ENCODE results near the gene RGS7.

DNA sequence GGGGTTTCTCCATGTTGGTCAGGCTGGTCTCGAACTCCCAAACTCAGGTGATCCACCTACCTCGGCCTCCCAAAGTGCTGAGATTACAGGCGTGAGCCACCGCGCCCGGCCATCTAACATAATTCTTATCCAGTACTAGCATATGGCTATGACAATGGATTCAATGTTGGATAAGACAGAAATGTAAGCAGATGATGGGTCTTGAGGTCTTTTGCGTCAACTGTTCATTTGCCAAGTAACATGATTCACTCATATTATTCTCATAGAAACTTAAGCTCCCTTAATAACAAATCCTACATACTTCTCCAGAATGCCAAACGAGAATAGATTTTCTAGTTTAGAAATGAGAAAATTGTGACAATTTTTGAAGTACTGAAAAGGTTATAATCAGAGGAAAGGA, 170.3 kb downstream of the RGS7 start:
- TF ChIP-seq, protein P1, sequence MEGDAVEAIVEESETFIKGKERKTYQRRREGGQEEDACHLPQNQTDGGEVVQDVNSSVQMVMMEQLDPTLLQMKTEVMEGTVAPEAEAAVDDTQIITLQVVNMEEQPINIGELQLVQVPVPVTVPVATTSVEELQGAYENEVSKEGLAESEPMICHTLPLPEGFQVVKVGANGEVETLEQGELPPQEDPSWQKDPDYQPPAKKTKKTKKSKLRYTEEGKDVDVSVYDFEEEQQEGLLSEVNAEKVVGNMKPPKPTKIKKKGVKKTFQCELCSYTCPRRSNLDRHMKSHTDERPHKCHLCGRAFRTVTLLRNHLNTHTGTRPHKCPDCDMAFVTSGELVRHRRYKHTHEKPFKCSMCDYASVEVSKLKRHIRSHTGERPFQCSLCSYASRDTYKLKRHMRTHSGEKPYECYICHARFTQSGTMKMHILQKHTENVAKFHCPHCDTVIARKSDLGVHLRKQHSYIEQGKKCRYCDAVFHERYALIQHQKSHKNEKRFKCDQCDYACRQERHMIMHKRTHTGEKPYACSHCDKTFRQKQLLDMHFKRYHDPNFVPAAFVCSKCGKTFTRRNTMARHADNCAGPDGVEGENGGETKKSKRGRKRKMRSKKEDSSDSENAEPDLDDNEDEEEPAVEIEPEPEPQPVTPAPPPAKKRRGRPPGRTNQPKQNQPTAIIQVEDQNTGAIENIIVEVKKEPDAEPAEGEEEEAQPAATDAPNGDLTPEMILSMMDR (IDR thresholded peaks at IDR 0.05; ENCODE audit: poor library complexity) = no peak
- no peak for TF ChIP-seq EZH2 (IDR thresholded peaks at IDR 0.05; ENCODE audit: borderline replicate concordance)
- TF ChIP-seq EZH2phosphoT487 (IDR thresholded peaks at IDR 0.05; ENCODE audit: low read depth, severe bottlenecking, unreplicated experiment) = no peak

Data from hepatocyte (in vitro differentiated cells).